IMR-90 (cell line): ENCODE measurements around the gene CKAP4. TPM values are rescaled to one million over a fixed set of nuclear protein-coding genes. Genes with fewer than 3 reads are reported as not detected.

Experiments used
- ATAC-seq: fragments of 200-7000 bp; cut with Tn5 transposase; 2 replicates; pipeline ENCODE4 v1.9.1; 2020; ENCODE audit warnings: low read depth, mild to moderate bottlenecking, moderate library complexity
- BruUV-seq: library from RNA; stranded (reverse); fragments of 400-500 nt; replicated peaks from 2 replicates; lab custom pipeline; 2021; lab: Mats Ljungman, UMichigan
- CTCF ChIA-PET: fragments of 300-600 bp; formaldehyde crosslinking; extraction: SDS; loops from one replicate; lab custom pipeline; 2021; ENCODE audit warnings: antibody characterized with exemption; lab: Yijun Ruan, JAX
- POLR2A ChIA-PET: fragments of 300-600 bp; sonication (Branson Sonifier 250); formaldehyde crosslinking; loops from one replicate; lab custom pipeline; 2022; ENCODE audit warnings: antibody characterized with exemption; ENCODE audit not compliant: unreplicated experiment; lab: Charles Lee
- DNase-seq: peaks from one replicate; pipeline ENCODE4 v3.0.0; 2013
- H2AFZ ChIP-seq: replicated peaks from 2 replicates; pipeline ENCODE3; 2013; ENCODE audit warnings: low read length, mild to moderate bottlenecking; ENCODE audit not compliant: poor library complexity
- H2AK5ac ChIP-seq: 2 replicates; pipeline ENCODE4 v1.6.1; 2013; ENCODE audit warnings: low read depth, low read length, inconsistent platforms
- H2AK9ac ChIP-seq: replicated peaks from 2 replicates; pipeline ENCODE3; 2013; ENCODE audit warnings: mild to moderate bottlenecking, low read depth, low read length, moderate library complexity; ENCODE audit not compliant: poor library complexity
- H2BK120ac ChIP-seq: 2 replicates; pipeline ENCODE4 v1.6.1; 2013; ENCODE audit warnings: low read depth, low read length, inconsistent platforms
- H2BK15ac ChIP-seq: 3 replicates; pipeline ENCODE4 v1.6.1; 2013; ENCODE audit warnings: low read depth, low read length, inconsistent platforms
- H2BK20ac ChIP-seq: 2 replicates; pipeline ENCODE4 v1.6.1; 2013; ENCODE audit warnings: low read depth, mild to moderate bottlenecking, inconsistent platforms, low read length, moderate library complexity
- H2BK5ac ChIP-seq: 2 replicates; pipeline ENCODE4 v1.6.1; 2013; ENCODE audit warnings: mild to moderate bottlenecking, low read depth, low read length, inconsistent platforms; ENCODE audit not compliant: poor library complexity, severe bottlenecking
- H3K14ac ChIP-seq: replicated peaks from 2 replicates; pipeline ENCODE4 v1.6.1; 2013; ENCODE audit warnings: low read depth, low read length, inconsistent platforms
- H3K18ac ChIP-seq: 2 replicates; pipeline ENCODE4 v1.6.1; 2013; ENCODE audit warnings: low read depth, low read length, control low read depth
- H3K23ac ChIP-seq: 2 replicates; pipeline ENCODE4 v1.6.1; 2013; ENCODE audit warnings: low read depth, low read length, inconsistent platforms
- H3K27ac ChIP-seq: 2 replicates; pipeline ENCODE4 v1.5.1; 2013; ENCODE audit warnings: mild to moderate bottlenecking, control low read depth, low read length; ENCODE audit not compliant: insufficient read depth
- H3K27me3 ChIP-seq: 2 replicates; pipeline ENCODE4 v1.6.1; 2013; ENCODE audit warnings: low read length; ENCODE audit not compliant: control insufficient read depth, insufficient read depth
- H3K36me3 ChIP-seq: 2 replicates; pipeline ENCODE4 v1.6.1; 2013; ENCODE audit warnings: low read length, mixed read lengths; ENCODE audit not compliant: control insufficient read depth, insufficient read depth
- H3K4ac ChIP-seq: 2 replicates; pipeline ENCODE4 v1.6.1; 2013; ENCODE audit warnings: low read depth, low read length, inconsistent platforms
- H3K4me1 ChIP-seq: 2 replicates; pipeline ENCODE4 v1.6.1; 2013; ENCODE audit warnings: low read length, mixed read lengths; ENCODE audit not compliant: control insufficient read depth, insufficient read depth
- H3K4me2 ChIP-seq: 2 replicates; pipeline ENCODE4 v1.6.1; 2013; ENCODE audit warnings: low read depth, mild to moderate bottlenecking, control low read depth, low read length, moderate library complexity
- H3K4me3 ChIP-seq: 2 replicates; pipeline ENCODE4 v1.5.1; 2013; ENCODE audit warnings: low read depth, mild to moderate bottlenecking, control low read depth, low read length, moderate library complexity; ENCODE audit not compliant: insufficient read depth
- H3K56ac ChIP-seq: 2 replicates; pipeline ENCODE4 v1.6.1; 2013; ENCODE audit warnings: low read length, inconsistent platforms; ENCODE audit not compliant: insufficient read depth; ENCODE audit errors: extremely low read depth
- H3K79me1 ChIP-seq, 2 experiments: 2 replicates each; pipeline ENCODE4 v1.6.1; 2013; ENCODE audit warnings: low read length in 2 of 2, inconsistent platforms in 1 of 2, low read depth in 1 of 2
- H3K9ac ChIP-seq: 2 replicates; pipeline ENCODE4 v1.6.1; 2013; ENCODE audit warnings: low read depth, low read length, control low read depth
- H3K9me1 ChIP-seq: 2 replicates; pipeline ENCODE4 v1.6.1; 2013; ENCODE audit warnings: low read length, inconsistent platforms; ENCODE audit not compliant: insufficient read depth
- H3K9me3 ChIP-seq: 2 replicates; pipeline ENCODE4 v1.6.1; 2013; ENCODE audit warnings: low read length; ENCODE audit not compliant: control insufficient read depth, insufficient read depth
- H4K20me1 ChIP-seq: 2 replicates; pipeline ENCODE4 v1.6.1; 2013; ENCODE audit warnings: low read length, inconsistent platforms; ENCODE audit not compliant: insufficient read depth
- H4K5ac ChIP-seq: 2 replicates; pipeline ENCODE4 v1.6.1; 2013; ENCODE audit warnings: mild to moderate bottlenecking, low read depth, low read length, control low read depth
- H4K8ac ChIP-seq, 2 experiments: 2 replicates each; pipeline ENCODE4 v1.6.1; 2013; ENCODE audit warnings: low read depth in 2 of 2, low read length in 2 of 2, control low read depth in 1 of 2, inconsistent platforms in 1 of 2
- H4K91ac ChIP-seq: 2 replicates; pipeline ENCODE4 v1.6.1; 2013; ENCODE audit warnings: low read depth, low read length, inconsistent platforms; ENCODE audit not compliant: insufficient read depth
- CHD1 ChIP-seq: IDR thresholded peaks from 2 replicates; pipeline ENCODE4 v1.6.1; 2012; ENCODE audit warnings: low read depth, low read length, improper control_type of control experiment
- MXI1 ChIP-seq: IDR thresholded peaks from 2 replicates; pipeline ENCODE4 v1.6.1; 2012; ENCODE audit warnings: low read depth, mild to moderate bottlenecking, low read length, moderate library complexity, borderline replicate concordance
- NFE2L2 ChIP-seq: fragments of 150-350 bp; IDR thresholded peaks from 2 replicates; pipeline ENCODE4 v1.6.1; 2016; ENCODE audit warnings: low read depth, mild to moderate bottlenecking, low read length
- RCOR1 ChIP-seq: IDR thresholded peaks from 2 replicates; pipeline ENCODE4 v1.6.1; 2012; ENCODE audit warnings: mild to moderate bottlenecking, low read length, improper control_type of control experiment; ENCODE audit not compliant: insufficient replicate concordance
- WGBS, 2 experiments: methylation state at CpG; one replicate each; pipeline versions ENCODE4 v1.1.5 to v1.1.7; 2013; ENCODE audit warnings: missing lambda C conversion rate in 2 of 2; ENCODE audit not compliant: insufficient read length in 1 of 2; ENCODE audit errors: extremely low coverage in 2 of 2; 5-methylcytosine and 5-hydroxymethylcytosine counted together
- dilution Hi-C: fragments of 300-500 bp; cut with HindIII; formaldehyde crosslinking; loops from one replicate; pipeline ENCODE4 v1.14.3; 2018; ENCODE audit warnings: low sequenced_read_pairs; ENCODE audit not compliant: unreplicated experiment
- in situ Hi-C: fragments of 300-500 bp; cut with MboI; formaldehyde crosslinking; loops from 3 replicates; pipeline ENCODE4 v1.14.3; 2019; ENCODE audit warnings: low sequenced_read_pairs, inconsistent platforms, mixed read lengths
- intact Hi-C: fragments of 100-400 bp; cut with micrococcal nuclease; formaldehyde crosslinking; loops from 2 replicates; pipeline ENCODE4 v1.10.0; 2022
- polyA plus RNA-seq, 3 experiments: library from polyadenylated mRNA; depleted of rRNA; stranded (reverse); fragments of >200 nt; gene quantifications; 2 replicates each; pipeline ENCODE4 v1.2.3, GENCODE V29; 2012; ENCODE audit warnings: low replicate concordance in 1 of 3
- total RNA-seq: library from RNA; depleted of rRNA; stranded (reverse); fragments of >200 nt; gene quantifications from 2 replicates; pipeline ENCODE4 v1.2.3, GENCODE V29; 2012
- TF ChIP-seq, protein P1 (sequence below): fragments of 150-350 bp; IDR thresholded peaks from 2 replicates; pipeline ENCODE4 v1.6.1; 2017; ENCODE audit warnings: mild to moderate bottlenecking, antibody characterized with exemption, low read length, low read depth

Gene CKAP4
- total and polyA plus RNA-seq, 2 of the 4 experiments (the other 2 are of a cell fraction): 94.5 to 297 TPM

DNA sequence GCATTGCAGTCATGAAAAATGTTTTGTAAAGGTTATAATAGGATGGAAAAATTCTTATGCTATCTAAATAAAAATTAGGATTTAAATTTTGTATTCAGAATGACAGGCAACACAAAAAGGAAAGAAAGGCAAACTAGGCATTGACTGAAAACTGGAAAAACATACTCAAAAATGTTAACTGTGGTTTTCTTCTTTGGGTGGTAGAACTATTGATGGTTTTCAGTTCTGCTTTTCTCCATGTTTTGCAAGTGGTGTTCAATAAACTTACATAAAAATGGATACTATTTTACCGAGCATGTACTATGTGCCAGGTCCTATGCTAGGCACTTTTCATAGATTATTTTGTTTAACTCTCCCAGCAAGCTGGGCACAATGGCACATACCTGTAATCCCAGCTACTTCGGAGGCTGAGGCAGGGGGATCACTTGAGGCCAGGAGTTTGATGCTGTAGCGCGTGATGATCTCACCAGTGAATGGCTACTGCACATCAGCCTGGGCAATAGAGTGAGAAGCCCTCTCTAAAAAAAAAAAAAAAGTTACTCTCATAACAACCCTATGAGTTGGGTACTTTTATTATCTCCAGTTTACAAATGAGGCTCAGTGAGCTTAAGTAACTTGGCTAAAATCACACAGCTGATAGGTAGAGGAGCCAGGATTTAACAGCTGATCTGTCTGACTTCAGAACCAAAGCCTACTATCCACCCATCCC is 28.4 kb upstream of the CKAP4 start:
- H3K36me3 ChIP-seq: no peaks in the 10 kb centered on the region
- H3K4ac ChIP-seq: no peak overlapping the region
- H2BK5ac ChIP-seq: no peak overlapping the region
- DNase-seq (no peak), ATAC-seq (no peak)
- H4K91ac ChIP-seq: no peak overlapping the region
- no peak overlapping the region for H2BK120ac ChIP-seq
- BruUV-seq: no TSS peak
- no peaks in the 10 kb centered on the region for H3K79me1 ChIP-seq
- H3K27me3 ChIP-seq: peaks cover 13% of the 10 kb centered on the region
- no peak overlapping the region for H2AK5ac ChIP-seq
- no peak overlapping the region for H2BK15ac ChIP-seq
- H3K4me1 ChIP-seq: no peaks in the 10 kb centered on the region
- H2BK20ac ChIP-seq: no peak overlapping the region
- no peak overlapping the region for H2AFZ ChIP-seq
- H3K23ac ChIP-seq: no peak overlapping the region
- intact Hi-C loops: no loop called here
- H3K4me2 ChIP-seq: no peak overlapping the region
- H3K56ac ChIP-seq: no peak overlapping the region
- no peaks in the 10 kb centered on the region for H4K20me1 ChIP-seq
- no peak overlapping the region for H4K5ac ChIP-seq
- CTCF ChIA-PET: interaction anchor here (0.7 kb wide), 1 partner anchor 49 kb away, joined by 13 read pairs; no protein-coding TSS in a partner anchor
- no peak overlapping the region for H3K9ac ChIP-seq
- H4K8ac ChIP-seq: no peak overlapping the region
- in situ Hi-C loops: no loop called here
- H3K4me3 ChIP-seq: no peak overlapping the region
- no peak overlapping the region for H3K27ac ChIP-seq
- WGBS, 2 experiments: no CpG with 5 or more reads among the region's 4 CpGs
- dilution Hi-C loops: no loop called here
- H2AK9ac ChIP-seq: no peak overlapping the region
- POLR2A ChIA-PET: no interaction called here
- TF ChIP-seq MXI1: no peak
- TF ChIP-seq, protein P1, sequence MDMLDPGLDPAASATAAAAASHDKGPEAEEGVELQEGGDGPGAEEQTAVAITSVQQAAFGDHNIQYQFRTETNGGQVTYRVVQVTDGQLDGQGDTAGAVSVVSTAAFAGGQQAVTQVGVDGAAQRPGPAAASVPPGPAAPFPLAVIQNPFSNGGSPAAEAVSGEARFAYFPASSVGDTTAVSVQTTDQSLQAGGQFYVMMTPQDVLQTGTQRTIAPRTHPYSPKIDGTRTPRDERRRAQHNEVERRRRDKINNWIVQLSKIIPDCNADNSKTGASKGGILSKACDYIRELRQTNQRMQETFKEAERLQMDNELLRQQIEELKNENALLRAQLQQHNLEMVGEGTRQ: no peak
- no peak for TF ChIP-seq RCOR1
- no peak for TF ChIP-seq CHD1
- TF ChIP-seq NFE2L2: no peak
- no peaks in the 10 kb centered on the region; the same call in 1 of the 2 replicates for H3K9me1 ChIP-seq
- H3K18ac ChIP-seq: no peak overlapping the region
- no peaks in the 10 kb centered on the region for H3K9me3 ChIP-seq
- H3K14ac ChIP-seq: no peak overlapping the region
